GM12878 (cell line): Measurements from ENCODE around the gene LMCD1. TPM values are rescaled to one million over a fixed set of nuclear protein-coding genes. Genes with fewer than 3 reads are reported as not detected.

Experiments
- ATAC-seq: fragments of 200-7000 bp; cut with Tn5 transposase; 3 replicates; pipeline ENCODE4 v1.9.1; 2020; ENCODE audit warnings: mild to moderate bottlenecking, moderate library complexity
- BruUV-seq: library from RNA; stranded (reverse); fragments of 400-500 nt; replicated peaks from 2 replicates; lab custom pipeline; 2021; lab: Mats Ljungman, UMichigan
- CTCF ChIA-PET: fragments of 300-600 bp; sonication (Branson Sonifier 250); formaldehyde crosslinking; extraction: SDS; loops from one replicate; lab custom pipeline; 2021; ENCODE audit warnings: inconsistent platforms; lab: Yijun Ruan, JAX
- POLR2A ChIA-PET: fragments of 350-600 bp; formaldehyde crosslinking; extraction: SDS; loops from one replicate; lab custom pipeline; 2021; ENCODE audit warnings: inconsistent platforms; lab: Charles Lee
- RAD21 ChIA-PET: fragments of 300-600 bp; sonication (Branson Sonifier 250); formaldehyde crosslinking; loops from one replicate; lab custom pipeline; 2023; ENCODE audit warnings: antibody characterized with exemption; ENCODE audit not compliant: unreplicated experiment; lab: Charles Lee
- SMC1A ChIA-PET: fragments of 300-600 bp; sonication (Branson Sonifier 250); formaldehyde crosslinking; loops from one replicate; lab custom pipeline; 2023; ENCODE audit not compliant: unreplicated experiment, uncharacterized antibody; lab: Charles Lee
- DNase-seq: peaks from one replicate; pipeline ENCODE4 v3.0.0-alpha.2; 2011; ENCODE audit warnings: low read depth, low spot score
- FAIRE-seq: peaks from 3 replicates; lab custom pipeline; 2011; peaks lifted over from hg19 to GRCh38; lab: Jason Lieb, UNC
- H2AFZ ChIP-seq: 2 replicates; pipeline ENCODE4 v1.6.0; 2011; ENCODE audit warnings: low read depth, low read length, control low read depth; ENCODE audit not compliant: control insufficient read depth
- H3K27ac ChIP-seq: 2 replicates; pipeline ENCODE4 v1.5.1; 2011; ENCODE audit warnings: control low read depth; ENCODE audit not compliant: control insufficient read depth, insufficient read depth
- H3K27me3 ChIP-seq, 2 experiments: replicated peaks in 1 of 2; 2 replicates each; pipeline versions ENCODE4 v1.6.0 to v1.6.1; 2011; ENCODE audit warnings: low read length in 1 of 2; ENCODE audit not compliant: control insufficient read depth in 2 of 2, insufficient read depth in 2 of 2
- H3K36me3 ChIP-seq, 2 experiments: 2 replicates each; pipeline ENCODE4 v1.5.1; 2011; ENCODE audit warnings: low read length in 1 of 2; ENCODE audit not compliant: control insufficient read depth in 2 of 2, insufficient read depth in 2 of 2
- H3K4me1 ChIP-seq: 2 replicates; pipeline ENCODE4 v1.6.1; 2011; ENCODE audit warnings: mild to moderate bottlenecking, low read length, moderate library complexity, mixed read lengths; ENCODE audit not compliant: control insufficient read depth, insufficient read depth
- H3K4me2 ChIP-seq: 2 replicates; pipeline ENCODE4 v1.6.0; 2011; ENCODE audit warnings: control low read depth; ENCODE audit not compliant: control insufficient read depth, insufficient read depth
- H3K4me3 ChIP-seq: fragments of 200-600 bp; sonication (generic); 2 replicates; pipeline ENCODE4 v1.5.1; 2016
- H3K79me2 ChIP-seq: 2 replicates; pipeline ENCODE4 v1.6.0; 2011; ENCODE audit warnings: low read length; ENCODE audit not compliant: control insufficient read depth, insufficient read depth
- H3K9ac ChIP-seq: 2 replicates; pipeline ENCODE4 v1.8.0; 2011; ENCODE audit warnings: low read length, control low read depth, mixed read lengths; ENCODE audit not compliant: control insufficient read depth, insufficient read depth
- H3K9me3 ChIP-seq: replicated peaks from 3 replicates; pipeline ENCODE4 v1.5.1; 2011; ENCODE audit warnings: mild to moderate bottlenecking, low read length; ENCODE audit not compliant: control insufficient read depth, insufficient read depth
- H4K20me1 ChIP-seq: 2 replicates; pipeline ENCODE4 v1.6.0; 2011; ENCODE audit not compliant: control insufficient read depth, insufficient read depth
- CBFB ChIP-seq: IDR thresholded peaks from 2 replicates; pipeline ENCODE4 v1.6.1; 2016; ENCODE audit warnings: antibody characterized with exemption, low read depth
- DPF2 ChIP-seq: fragments of 450-650 bp; IDR thresholded peaks from 2 replicates; pipeline ENCODE4 v1.6.1; 2017; ENCODE audit warnings: mild to moderate bottlenecking
- E4F1 ChIP-seq: fragments of 450-650 bp; IDR thresholded peaks from 2 replicates; pipeline ENCODE4 v1.6.1; 2018; ENCODE audit warnings: borderline replicate concordance, mild to moderate bottlenecking; ENCODE audit not compliant: partially characterized antibody
- KDM1A ChIP-seq: fragments of 200-600 bp; sonication (generic); IDR thresholded peaks from 2 replicates; pipeline ENCODE4 v1.6.1; 2016; ENCODE audit warnings: borderline replicate concordance
- LARP7 ChIP-seq: fragments of 450-650 bp; IDR thresholded peaks from 2 replicates; pipeline ENCODE4 v1.6.1; 2017; ENCODE audit warnings: mild to moderate bottlenecking
- PBX3 ChIP-seq: IDR thresholded peaks from 2 replicates; pipeline ENCODE4 v1.6.1; 2011; ENCODE audit warnings: mild to moderate bottlenecking, low read depth, low read length, moderate library complexity; ENCODE audit not compliant: insufficient replicate concordance
- TAF1 ChIP-seq: IDR thresholded peaks from 2 replicates; pipeline ENCODE4 v1.6.1; 2011; ENCODE audit warnings: mild to moderate bottlenecking, low read depth, low read length, borderline replicate concordance
- ZNF592 ChIP-seq: fragments of 450-650 bp; IDR thresholded peaks from 2 replicates; pipeline ENCODE4 v1.6.1; 2017; ENCODE audit warnings: mild to moderate bottlenecking, moderate library complexity
- WGBS: methylation state at CpG from one replicate; pipeline ENCODE4 v1.1.6; 2016; ENCODE audit warnings: low lambda C conversion rate; ENCODE audit not compliant: insufficient replicate concordance, insufficient coverage; ENCODE audit errors: missing lambda C conversion rate; 5-methylcytosine and 5-hydroxymethylcytosine counted together
- in situ Hi-C: fragments of 300-500 bp; cut with MboI; formaldehyde crosslinking; loops from 9 replicates; pipeline ENCODE4 v1.14.3; 2018; ENCODE audit warnings: mixed read lengths
- intact Hi-C: fragments of 100-400 bp; cut with micrococcal nuclease; formaldehyde crosslinking; loops from one replicate; pipeline ENCODE4 v1.14.2; 2022; ENCODE audit not compliant: unreplicated experiment
- polyA plus RNA-seq, 11 experiments: library from polyadenylated mRNA; depleted of rRNA in 4 of 11; unstranded in 6 of 11; stranded (reverse) in 5 of 11; fragments of >200 nt; fragmentation: Nextera tagmentation in 4 of 11; fragmentation: Illumina TruSeq in 1 of 11; extraction: Ambion mirVana in 4 of 11; extraction: Trizol in 1 of 11; gene quantifications; 1 replicate in 1 of 11; 2 replicates in 10 of 11; pipeline versions ENCODE4 v1.2.1 to v1.2.3, GENCODE V29; 2011 to 2016; ENCODE audit warnings: inconsistent platforms in 2 of 11, missing spikeins in 2 of 11, low read depth in 1 of 11
- total RNA-seq, 4 experiments: library from RNA; depleted of rRNA in 3 of 4; stranded (reverse); fragments of >200 nt in 3 of 4; fragmentation: Illumina TruSeq in 1 of 4; extraction: Trizol in 1 of 4; gene quantifications; 2 replicates each; pipeline versions ENCODE4 v1.2.1 to v1.2.3, GENCODE V29; 2013 to 2021
- TF ChIP-seq, protein P1 (sequence below): IDR thresholded peaks from 2 replicates; pipeline ENCODE4 v1.6.1; 2011; ENCODE audit warnings: low read depth, low read length, improper control_type of control experiment, borderline replicate concordance
- TF ChIP-seq, protein P2 (sequence below): fragments of 450-650 bp; IDR thresholded peaks from 2 replicates; pipeline ENCODE4 v1.6.1; 2018; ENCODE audit warnings: mild to moderate bottlenecking, low read depth, moderate library complexity; ENCODE audit not compliant: partially characterized antibody

The LMCD1 gene
- total and polyA plus RNA-seq, 10 of the 15 experiments (the other 5 are each of a cell fraction or from before 2014, with no cell fraction given) = 0.27 to 6.4 (median 1.7) TPM

DNA sequence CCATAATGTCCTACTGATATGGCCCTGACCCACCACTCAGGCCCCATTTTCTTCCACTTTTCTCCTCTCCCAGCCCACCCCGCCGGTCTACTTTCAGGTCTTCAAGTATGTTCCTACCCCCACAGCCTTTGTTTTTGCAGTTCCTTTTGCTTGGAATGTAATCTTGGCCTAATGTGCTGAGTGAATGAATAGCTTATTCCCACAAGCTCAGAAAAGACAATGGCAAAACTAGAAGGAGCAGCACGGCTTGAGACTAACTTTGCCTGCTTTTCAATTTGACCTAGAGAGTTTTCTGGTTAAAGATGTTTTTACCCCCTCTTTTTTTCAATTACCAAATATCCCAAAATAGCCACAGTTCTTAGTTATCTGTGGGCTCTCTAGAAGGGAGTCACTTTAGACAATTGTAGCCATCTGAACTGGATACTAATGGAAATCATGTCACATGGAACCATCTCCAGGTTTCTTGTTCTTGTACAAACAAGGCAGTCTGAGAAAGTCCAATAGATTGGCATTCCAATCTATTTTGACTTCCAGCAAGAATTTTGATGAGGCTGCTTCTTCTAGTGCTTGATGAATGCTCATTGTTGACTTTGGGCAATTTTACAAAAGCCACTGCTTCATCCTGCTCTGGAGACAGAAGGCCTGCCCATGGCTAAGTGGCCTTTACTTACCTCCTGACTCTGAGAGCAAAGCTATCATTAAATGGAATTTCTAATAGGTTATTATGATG, 16.3 kb upstream of the LMCD1 start:
- H3K9ac ChIP-seq = no peak overlapping the region
- BruUV-seq = no TSS peak
- in situ Hi-C loops (no loop called here), intact Hi-C loops (no loop called here)
- ATAC-seq = no peak
- no peaks in the 10 kb centered on the region for H3K4me1 ChIP-seq
- no peaks in the 10 kb centered on the region for H3K9me3 ChIP-seq
- ChIA-PET CTCF (no interaction called here), POLR2A (no interaction called here), SMC1A (interaction anchor here (0.8 kb wide), 1 partner anchor 28 kb away, joined by 3 read pairs; no protein-coding TSS in a partner anchor), RAD21 (no interaction called here)
- no peak overlapping the region for H2AFZ ChIP-seq
- 69% methylated on average over 3 of the region's 3 CpGs for WGBS
- DNase-seq = no peak
- H3K4me3 ChIP-seq = no peak overlapping the region
- no peak overlapping the region for H3K27ac ChIP-seq
- H4K20me1 ChIP-seq = no peaks in the 10 kb centered on the region
- FAIRE-seq = no peak
- H3K79me2 ChIP-seq = no peaks in the 10 kb centered on the region
- no peak overlapping the region for H3K4me2 ChIP-seq
- no peaks in the 10 kb centered on the region for H3K36me3 ChIP-seq
- no peaks in the 10 kb centered on the region for H3K27me3 ChIP-seq
- TF ChIP-seq, protein P1, sequence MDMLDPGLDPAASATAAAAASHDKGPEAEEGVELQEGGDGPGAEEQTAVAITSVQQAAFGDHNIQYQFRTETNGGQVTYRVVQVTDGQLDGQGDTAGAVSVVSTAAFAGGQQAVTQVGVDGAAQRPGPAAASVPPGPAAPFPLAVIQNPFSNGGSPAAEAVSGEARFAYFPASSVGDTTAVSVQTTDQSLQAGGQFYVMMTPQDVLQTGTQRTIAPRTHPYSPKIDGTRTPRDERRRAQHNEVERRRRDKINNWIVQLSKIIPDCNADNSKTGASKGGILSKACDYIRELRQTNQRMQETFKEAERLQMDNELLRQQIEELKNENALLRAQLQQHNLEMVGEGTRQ = no peak
- TF ChIP-seq, protein P2, sequence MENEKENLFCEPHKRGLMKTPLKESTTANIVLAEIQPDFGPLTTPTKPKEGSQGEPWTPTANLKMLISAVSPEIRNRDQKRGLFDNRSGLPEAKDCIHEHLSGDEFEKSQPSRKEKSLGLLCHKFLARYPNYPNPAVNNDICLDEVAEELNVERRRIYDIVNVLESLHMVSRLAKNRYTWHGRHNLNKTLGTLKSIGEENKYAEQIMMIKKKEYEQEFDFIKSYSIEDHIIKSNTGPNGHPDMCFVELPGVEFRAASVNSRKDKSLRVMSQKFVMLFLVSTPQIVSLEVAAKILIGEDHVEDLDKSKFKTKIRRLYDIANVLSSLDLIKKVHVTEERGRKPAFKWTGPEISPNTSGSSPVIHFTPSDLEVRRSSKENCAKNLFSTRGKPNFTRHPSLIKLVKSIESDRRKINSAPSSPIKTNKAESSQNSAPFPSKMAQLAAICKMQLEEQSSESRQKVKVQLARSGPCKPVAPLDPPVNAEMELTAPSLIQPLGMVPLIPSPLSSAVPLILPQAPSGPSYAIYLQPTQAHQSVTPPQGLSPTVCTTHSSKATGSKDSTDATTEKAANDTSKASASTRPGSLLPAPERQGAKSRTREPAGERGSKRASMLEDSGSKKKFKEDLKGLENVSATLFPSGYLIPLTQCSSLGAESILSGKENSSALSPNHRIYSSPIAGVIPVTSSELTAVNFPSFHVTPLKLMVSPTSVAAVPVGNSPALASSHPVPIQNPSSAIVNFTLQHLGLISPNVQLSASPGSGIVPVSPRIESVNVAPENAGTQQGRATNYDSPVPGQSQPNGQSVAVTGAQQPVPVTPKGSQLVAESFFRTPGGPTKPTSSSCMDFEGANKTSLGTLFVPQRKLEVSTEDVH = no peak
- TF ChIP-seq PBX3 (no peak), E4F1 (no peak), KDM1A (no peak), TAF1 (no peak), ZNF592 (no peak), DPF2 (no peak), LARP7 (no peak), CBFB (no peak)
